ENCODE results near the gene FGFR4. TPM values are rescaled to one million over a fixed set of nuclear protein-coding genes. Genes with fewer than 3 reads are reported as not detected.

Gene FGFR4
- total and polyA plus RNA-seq, 2 experiments from 2014 or later = 43.4 to 150 TPM

GRCh38 chr5:177126771-177127170 lies 40.1 kb downstream of the FGFR4 start:
- H3K4me1 ChIP-seq (ENCODE audit: insufficient read depth) = peaks cover 15% of the 10 kb centered on the region
- Mint-ChIP-seq H3K9me3 (no peaks in the 10 kb centered on the region), H3K4me3 (no peak overlapping the region), H3K4me1 (peaks cover 31% of the 10 kb centered on the region), H3K27ac (no peak overlapping the region), H3K27me3 (ENCODE audit: insufficient read depth, low read depth, poor library complexity) (peaks cover 21% of the 10 kb centered on the region), H3K36me3 (ENCODE audit: low read depth) (peaks cover 4% of the 10 kb centered on the region; the same call in 1 of the 3 replicates)
- DNase-seq (ENCODE audit: low spot score) (no peak), ATAC-seq (no peak)
- no peaks in the 10 kb centered on the region for H3K36me3 ChIP-seq (ENCODE audit: insufficient read depth)
- no peak overlapping the region for H2AFZ ChIP-seq
- TF ChIP-seq, protein P1, sequence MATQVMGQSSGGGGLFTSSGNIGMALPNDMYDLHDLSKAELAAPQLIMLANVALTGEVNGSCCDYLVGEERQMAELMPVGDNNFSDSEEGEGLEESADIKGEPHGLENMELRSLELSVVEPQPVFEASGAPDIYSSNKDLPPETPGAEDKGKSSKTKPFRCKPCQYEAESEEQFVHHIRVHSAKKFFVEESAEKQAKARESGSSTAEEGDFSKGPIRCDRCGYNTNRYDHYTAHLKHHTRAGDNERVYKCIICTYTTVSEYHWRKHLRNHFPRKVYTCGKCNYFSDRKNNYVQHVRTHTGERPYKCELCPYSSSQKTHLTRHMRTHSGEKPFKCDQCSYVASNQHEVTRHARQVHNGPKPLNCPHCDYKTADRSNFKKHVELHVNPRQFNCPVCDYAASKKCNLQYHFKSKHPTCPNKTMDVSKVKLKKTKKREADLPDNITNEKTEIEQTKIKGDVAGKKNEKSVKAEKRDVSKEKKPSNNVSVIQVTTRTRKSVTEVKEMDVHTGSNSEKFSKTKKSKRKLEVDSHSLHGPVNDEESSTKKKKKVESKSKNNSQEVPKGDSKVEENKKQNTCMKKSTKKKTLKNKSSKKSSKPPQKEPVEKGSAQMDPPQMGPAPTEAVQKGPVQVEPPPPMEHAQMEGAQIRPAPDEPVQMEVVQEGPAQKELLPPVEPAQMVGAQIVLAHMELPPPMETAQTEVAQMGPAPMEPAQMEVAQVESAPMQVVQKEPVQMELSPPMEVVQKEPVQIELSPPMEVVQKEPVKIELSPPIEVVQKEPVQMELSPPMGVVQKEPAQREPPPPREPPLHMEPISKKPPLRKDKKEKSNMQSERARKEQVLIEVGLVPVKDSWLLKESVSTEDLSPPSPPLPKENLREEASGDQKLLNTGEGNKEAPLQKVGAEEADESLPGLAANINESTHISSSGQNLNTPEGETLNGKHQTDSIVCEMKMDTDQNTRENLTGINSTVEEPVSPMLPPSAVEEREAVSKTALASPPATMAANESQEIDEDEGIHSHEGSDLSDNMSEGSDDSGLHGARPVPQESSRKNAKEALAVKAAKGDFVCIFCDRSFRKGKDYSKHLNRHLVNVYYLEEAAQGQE (IDR thresholded peaks at IDR 0.05; ENCODE audit: unreplicated experiment) = no peak
- TF ChIP-seq ZNF114 (CRISPR knock-in tag; IDR thresholded peaks at IDR 0.05) (no peak), JUNB (IDR thresholded peaks at IDR 0.05; ENCODE audit: unreplicated experiment) (no peak), NANOG (IDR thresholded peaks at IDR 0.05; ENCODE audit: borderline replicate concordance) (no peak), STAT1 (IDR thresholded peaks at IDR 0.05; ENCODE audit: unreplicated experiment) (no peak), EZH2 (IDR thresholded peaks at IDR 0.05; ENCODE audit: low read depth, unreplicated experiment) (no peak), CREB1 (CRISPR knock-in tag; IDR thresholded peaks at IDR 0.05; ENCODE audit: low read depth) (no peak), POLR2AphosphoS5 (IDR thresholded peaks at IDR 0.05; ENCODE audit: low read depth) (no peak), EZH2phosphoT487 (IDR thresholded peaks at IDR 0.05; ENCODE audit: unreplicated experiment) (no peak), ZNF331 (CRISPR knock-in tag; IDR thresholded peaks at IDR 0.05; ENCODE audit: low read depth) (no peak)
- TF ChIP-seq, protein P2, sequence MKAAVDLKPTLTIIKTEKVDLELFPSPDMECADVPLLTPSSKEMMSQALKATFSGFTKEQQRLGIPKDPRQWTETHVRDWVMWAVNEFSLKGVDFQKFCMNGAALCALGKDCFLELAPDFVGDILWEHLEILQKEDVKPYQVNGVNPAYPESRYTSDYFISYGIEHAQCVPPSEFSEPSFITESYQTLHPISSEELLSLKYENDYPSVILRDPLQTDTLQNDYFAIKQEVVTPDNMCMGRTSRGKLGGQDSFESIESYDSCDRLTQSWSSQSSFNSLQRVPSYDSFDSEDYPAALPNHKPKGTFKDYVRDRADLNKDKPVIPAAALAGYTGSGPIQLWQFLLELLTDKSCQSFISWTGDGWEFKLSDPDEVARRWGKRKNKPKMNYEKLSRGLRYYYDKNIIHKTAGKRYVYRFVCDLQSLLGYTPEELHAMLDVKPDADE (IDR thresholded peaks at IDR 0.05) = no peak
- TF ChIP-seq, protein P3, sequence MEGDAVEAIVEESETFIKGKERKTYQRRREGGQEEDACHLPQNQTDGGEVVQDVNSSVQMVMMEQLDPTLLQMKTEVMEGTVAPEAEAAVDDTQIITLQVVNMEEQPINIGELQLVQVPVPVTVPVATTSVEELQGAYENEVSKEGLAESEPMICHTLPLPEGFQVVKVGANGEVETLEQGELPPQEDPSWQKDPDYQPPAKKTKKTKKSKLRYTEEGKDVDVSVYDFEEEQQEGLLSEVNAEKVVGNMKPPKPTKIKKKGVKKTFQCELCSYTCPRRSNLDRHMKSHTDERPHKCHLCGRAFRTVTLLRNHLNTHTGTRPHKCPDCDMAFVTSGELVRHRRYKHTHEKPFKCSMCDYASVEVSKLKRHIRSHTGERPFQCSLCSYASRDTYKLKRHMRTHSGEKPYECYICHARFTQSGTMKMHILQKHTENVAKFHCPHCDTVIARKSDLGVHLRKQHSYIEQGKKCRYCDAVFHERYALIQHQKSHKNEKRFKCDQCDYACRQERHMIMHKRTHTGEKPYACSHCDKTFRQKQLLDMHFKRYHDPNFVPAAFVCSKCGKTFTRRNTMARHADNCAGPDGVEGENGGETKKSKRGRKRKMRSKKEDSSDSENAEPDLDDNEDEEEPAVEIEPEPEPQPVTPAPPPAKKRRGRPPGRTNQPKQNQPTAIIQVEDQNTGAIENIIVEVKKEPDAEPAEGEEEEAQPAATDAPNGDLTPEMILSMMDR (conservative IDR thresholded peaks at IDR 0.05; ENCODE audit: low read depth in 2 of 2) = no peak
- TF ChIP-seq, protein P4, sequence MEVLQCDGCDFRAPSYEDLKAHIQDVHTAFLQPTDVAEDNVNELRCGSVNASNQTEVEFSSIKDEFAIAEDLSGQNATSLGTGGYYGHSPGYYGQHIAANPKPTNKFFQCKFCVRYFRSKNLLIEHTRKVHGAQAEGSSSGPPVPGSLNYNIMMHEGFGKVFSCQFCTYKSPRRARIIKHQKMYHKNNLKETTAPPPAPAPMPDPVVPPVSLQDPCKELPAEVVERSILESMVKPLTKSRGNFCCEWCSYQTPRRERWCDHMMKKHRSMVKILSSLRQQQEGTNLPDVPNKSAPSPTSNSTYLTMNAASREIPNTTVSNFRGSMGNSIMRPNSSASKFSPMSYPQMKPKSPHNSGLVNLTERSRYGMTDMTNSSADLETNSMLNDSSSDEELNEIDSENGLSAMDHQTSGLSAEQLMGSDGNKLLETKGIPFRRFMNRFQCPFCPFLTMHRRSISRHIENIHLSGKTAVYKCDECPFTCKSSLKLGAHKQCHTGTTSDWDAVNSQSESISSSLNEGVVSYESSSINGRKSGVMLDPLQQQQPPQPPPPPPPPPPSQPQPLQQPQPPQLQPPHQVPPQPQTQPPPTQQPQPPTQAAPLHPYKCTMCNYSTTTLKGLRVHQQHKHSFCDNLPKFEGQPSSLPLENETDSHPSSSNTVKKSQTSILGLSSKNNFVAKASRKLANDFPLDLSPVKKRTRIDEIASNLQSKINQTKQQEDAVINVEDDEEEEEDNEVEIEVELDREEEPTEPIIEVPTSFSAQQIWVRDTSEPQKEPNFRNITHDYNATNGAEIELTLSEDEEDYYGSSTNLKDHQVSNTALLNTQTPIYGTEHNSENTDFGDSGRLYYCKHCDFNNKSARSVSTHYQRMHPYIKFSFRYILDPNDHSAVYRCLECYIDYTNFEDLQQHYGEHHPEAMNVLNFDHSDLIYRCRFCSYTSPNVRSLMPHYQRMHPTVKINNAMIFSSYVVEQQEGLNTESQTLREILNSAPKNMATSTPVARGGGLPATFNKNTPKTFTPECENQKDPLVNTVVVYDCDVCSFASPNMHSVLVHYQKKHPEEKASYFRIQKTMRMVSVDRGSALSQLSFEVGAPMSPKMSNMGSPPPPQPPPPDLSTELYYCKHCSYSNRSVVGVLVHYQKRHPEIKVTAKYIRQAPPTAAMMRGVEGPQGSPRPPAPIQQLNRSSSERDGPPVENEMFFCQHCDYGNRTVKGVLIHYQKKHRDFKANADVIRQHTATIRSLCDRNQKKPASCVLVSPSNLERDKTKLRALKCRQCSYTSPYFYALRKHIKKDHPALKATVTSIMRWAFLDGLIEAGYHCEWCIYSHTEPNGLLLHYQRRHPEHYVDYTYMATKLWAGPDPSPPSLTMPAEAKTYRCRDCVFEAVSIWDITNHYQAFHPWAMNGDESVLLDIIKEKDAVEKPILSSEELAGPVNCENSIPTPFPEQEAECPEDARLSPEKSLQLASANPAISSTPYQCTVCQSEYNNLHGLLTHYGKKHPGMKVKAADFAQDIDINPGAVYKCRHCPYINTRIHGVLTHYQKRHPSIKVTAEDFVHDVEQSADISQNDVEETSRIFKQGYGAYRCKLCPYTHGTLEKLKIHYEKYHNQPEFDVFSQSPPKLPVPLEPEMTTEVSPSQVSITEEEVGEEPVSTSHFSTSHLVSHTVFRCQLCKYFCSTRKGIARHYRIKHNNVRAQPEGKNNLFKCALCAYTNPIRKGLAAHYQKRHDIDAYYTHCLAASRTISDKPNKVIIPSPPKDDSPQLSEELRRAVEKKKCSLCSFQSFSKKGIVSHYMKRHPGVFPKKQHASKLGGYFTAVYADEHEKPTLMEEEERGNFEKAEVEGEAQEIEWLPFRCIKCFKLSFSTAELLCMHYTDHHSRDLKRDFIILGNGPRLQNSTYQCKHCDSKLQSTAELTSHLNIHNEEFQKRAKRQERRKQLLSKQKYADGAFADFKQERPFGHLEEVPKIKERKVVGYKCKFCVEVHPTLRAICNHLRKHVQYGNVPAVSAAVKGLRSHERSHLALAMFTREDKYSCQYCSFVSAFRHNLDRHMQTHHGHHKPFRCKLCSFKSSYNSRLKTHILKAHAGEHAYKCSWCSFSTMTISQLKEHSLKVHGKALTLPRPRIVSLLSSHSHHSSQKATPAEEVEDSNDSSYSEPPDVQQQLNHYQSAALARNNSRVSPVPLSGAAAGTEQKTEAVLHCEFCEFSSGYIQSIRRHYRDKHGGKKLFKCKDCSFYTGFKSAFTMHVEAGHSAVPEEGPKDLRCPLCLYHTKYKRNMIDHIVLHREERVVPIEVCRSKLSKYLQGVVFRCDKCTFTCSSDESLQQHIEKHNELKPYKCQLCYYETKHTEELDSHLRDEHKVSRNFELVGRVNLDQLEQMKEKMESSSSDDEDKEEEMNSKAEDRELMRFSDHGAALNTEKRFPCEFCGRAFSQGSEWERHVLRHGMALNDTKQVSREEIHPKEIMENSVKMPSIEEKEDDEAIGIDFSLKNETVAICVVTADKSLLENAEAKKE (CRISPR knock-in tag; IDR thresholded peaks at IDR 0.05) = no peak
- H3K79me2 ChIP-seq (replicated peaks; ENCODE audit: insufficient read depth) = peaks cover 12% of the 10 kb centered on the region
- H3K27ac ChIP-seq (ENCODE audit: low read depth) = no peak overlapping the region
- H3F3A ChIP-seq (replicated peaks; ENCODE audit: low read depth) = no peaks in the 10 kb centered on the region; the same call in 1 of the 2 replicates
- H3K4me3 ChIP-seq = no peak overlapping the region
- peaks cover 5% of the 10 kb centered on the region; the same call in 1 of the 2 replicates for H3K9me2 ChIP-seq (ENCODE audit: insufficient read depth)
- H3K4me2 ChIP-seq = no peak overlapping the region
- no peaks in the 10 kb centered on the region for H3K27me3 ChIP-seq (ENCODE audit: insufficient read depth)
- H4K20me1 ChIP-seq (replicated peaks; ENCODE audit: insufficient read depth) = no peaks in the 10 kb centered on the region

All from GM23338 (cell line).